H9 (cell line): Measurements from ENCODE around the gene B4GALT1. TPM values are rescaled to one million over a fixed set of nuclear protein-coding genes. Genes with fewer than 3 reads are reported as not detected.

ENCODE experiments used
- DNase-seq: peaks from one replicate; pipeline ENCODE4 v3.0.0-alpha.2; 2017
- H2AFZ ChIP-seq: one replicate; pipeline ENCODE4 v1.6.1; 2013; ENCODE audit warnings: mild to moderate bottlenecking, low read length, control low read depth, moderate library complexity
- H2AK5ac ChIP-seq: 2 replicates; pipeline ENCODE4 v1.6.1; 2013; ENCODE audit warnings: low read length, control low read depth, mixed read lengths; ENCODE audit not compliant: insufficient read length
- H2BK120ac ChIP-seq: one replicate; pipeline ENCODE4 v1.6.1; 2013; ENCODE audit warnings: low read depth, mild to moderate bottlenecking, low read length, control low read depth, inconsistent platforms; ENCODE audit not compliant: poor library complexity, severe bottlenecking
- H2BK12ac ChIP-seq: 2 replicates; pipeline ENCODE4 v1.6.1; 2013; ENCODE audit warnings: low read length, control low read depth, mixed read lengths, low read depth; ENCODE audit not compliant: insufficient read length
- H2BK15ac ChIP-seq: 2 replicates; pipeline ENCODE4 v1.6.1; 2013; ENCODE audit warnings: low read depth, low read length, control low read depth
- H2BK20ac ChIP-seq: one replicate; pipeline ENCODE4 v1.6.1; 2013; ENCODE audit warnings: low read depth, mild to moderate bottlenecking, low read length, control low read depth, inconsistent platforms; ENCODE audit not compliant: poor library complexity, severe bottlenecking
- H2BK5ac ChIP-seq: 2 replicates; pipeline ENCODE4 v1.6.1; 2013; ENCODE audit warnings: low read length, control low read depth, mixed read lengths; ENCODE audit not compliant: insufficient read length
- H3K14ac ChIP-seq: 2 replicates; pipeline ENCODE4 v1.6.1; 2013; ENCODE audit warnings: low read length, control low read depth; ENCODE audit not compliant: insufficient read depth
- H3K18ac ChIP-seq: 2 replicates; pipeline ENCODE4 v1.6.1; 2013; ENCODE audit warnings: low read depth, mild to moderate bottlenecking, mixed read lengths, low read length, control low read depth; ENCODE audit not compliant: insufficient read length
- H3K23ac ChIP-seq: 2 replicates; pipeline ENCODE4 v1.6.1; 2013; ENCODE audit warnings: low read length, control low read depth, mixed read lengths, low read depth; ENCODE audit not compliant: insufficient read length
- H3K23me2 ChIP-seq: 2 replicates; pipeline ENCODE4 v1.6.1; 2013; ENCODE audit warnings: low read depth, mild to moderate bottlenecking, mixed read lengths, low read length, control low read depth; ENCODE audit not compliant: insufficient read length, poor library complexity, severe bottlenecking
- H3K27ac ChIP-seq: 2 replicates; pipeline ENCODE4 v1.5.1; 2013; ENCODE audit warnings: low read length, control low read depth, mixed read lengths, low read depth; ENCODE audit not compliant: insufficient read length
- H3K27me3 ChIP-seq: 2 replicates; pipeline ENCODE4 v1.6.1; 2013; ENCODE audit warnings: low read length, control low read depth, inconsistent platforms; ENCODE audit not compliant: insufficient read depth
- H3K4ac ChIP-seq: 2 replicates; pipeline ENCODE4 v1.6.1; 2013; ENCODE audit warnings: low read depth, mild to moderate bottlenecking, control low read depth, inconsistent platforms, low read length, moderate library complexity
- H3K4me1 ChIP-seq: 2 replicates; pipeline ENCODE4 v1.6.1; 2013; ENCODE audit warnings: low read length, control low read depth, inconsistent platforms; ENCODE audit not compliant: insufficient read depth
- H3K4me2 ChIP-seq: 2 replicates; pipeline ENCODE4 v1.6.1; 2013; ENCODE audit warnings: low read length, control low read depth, mixed read lengths; ENCODE audit not compliant: insufficient read length, insufficient read depth
- H3K56ac ChIP-seq: 2 replicates; pipeline ENCODE4 v1.6.1; 2013; ENCODE audit warnings: low read depth, mild to moderate bottlenecking, mixed read lengths, low read length, control low read depth; ENCODE audit not compliant: insufficient read length
- H3K79me1 ChIP-seq: 2 replicates; pipeline ENCODE4 v1.6.1; 2013; ENCODE audit warnings: low read depth, mild to moderate bottlenecking, moderate library complexity, low read length, control low read depth, inconsistent platforms; ENCODE audit not compliant: insufficient read depth, poor library complexity, severe bottlenecking
- H3K79me2 ChIP-seq: 2 replicates; pipeline ENCODE4 v1.6.1; 2013; ENCODE audit warnings: low read length, control low read depth, inconsistent platforms; ENCODE audit not compliant: insufficient read depth
- H3K9ac ChIP-seq: 2 replicates; pipeline ENCODE4 v1.6.1; 2013; ENCODE audit warnings: low read length, control low read depth, mixed read lengths; ENCODE audit not compliant: insufficient read length; ENCODE audit errors: extremely low read depth
- H3K9me3 ChIP-seq: one replicate; pipeline ENCODE4 v1.6.1; 2013; ENCODE audit warnings: low read depth, low read length, inconsistent platforms; ENCODE audit not compliant: control insufficient read depth
- H3T11ph ChIP-seq: one replicate; pipeline ENCODE4 v1.6.1; 2013; ENCODE audit warnings: mild to moderate bottlenecking, low read length, control low read depth, inconsistent platforms
- H4K20me1 ChIP-seq: one replicate; pipeline ENCODE4 v1.6.1; 2013; ENCODE audit not compliant: control insufficient read depth, insufficient read length, insufficient read depth
- H4K5ac ChIP-seq: 2 replicates; pipeline ENCODE4 v1.6.1; 2013; ENCODE audit warnings: low read depth, mild to moderate bottlenecking, mixed read lengths, low read length, control low read depth; ENCODE audit not compliant: insufficient read length
- H4K8ac ChIP-seq: replicated peaks from 2 replicates; pipeline ENCODE4 v1.6.1; 2013; ENCODE audit warnings: low read length, control low read depth, mixed read lengths, low read depth; ENCODE audit not compliant: insufficient read length
- H4K91ac ChIP-seq: 2 replicates; pipeline ENCODE4 v1.6.1; 2013; ENCODE audit warnings: low read depth, mild to moderate bottlenecking, moderate library complexity, mixed read lengths, low read length, control low read depth; ENCODE audit not compliant: insufficient read length
- H3K27ac Mint-ChIP-seq, 3 experiments: 2 replicates in 2 of 3; 3 replicates in 1 of 3; pipeline ENCODE4 v1.8.0; 2020 to 2021; ENCODE audit warnings: mixed read lengths in 3 of 3, mild to moderate bottlenecking in 1 of 3, moderate library complexity in 1 of 3
- H3K27me3 Mint-ChIP-seq: 2 replicates; pipeline ENCODE4 v1.8.0; 2021; ENCODE audit warnings: low read depth, mild to moderate bottlenecking, moderate library complexity, mixed read lengths
- H3K36me3 Mint-ChIP-seq, 3 experiments: 2 replicates in 2 of 3; 3 replicates in 1 of 3; pipeline ENCODE4 v1.8.0; 2020 to 2021; ENCODE audit warnings: low read depth in 3 of 3, mixed read lengths in 3 of 3; ENCODE audit not compliant: insufficient read depth in 1 of 3
- H3K4me1 Mint-ChIP-seq, 2 experiments: 2 replicates each; pipeline ENCODE4 v1.8.0; 2020; ENCODE audit warnings: mixed read lengths in 2 of 2
- H3K4me3 Mint-ChIP-seq, 2 experiments: 2 replicates in 1 of 2; 3 replicates in 1 of 2; pipeline ENCODE4 v1.8.0; 2020 to 2021; ENCODE audit warnings: mild to moderate bottlenecking in 2 of 2, mixed read lengths in 2 of 2, moderate library complexity in 1 of 2
- H3K9me3 Mint-ChIP-seq, 2 experiments: 2 replicates in 1 of 2; 3 replicates in 1 of 2; pipeline ENCODE4 v1.8.0; 2020; ENCODE audit warnings: mild to moderate bottlenecking in 2 of 2, mixed read lengths in 2 of 2, moderate library complexity in 1 of 2
- WGBS: extraction: QIAGEN DNeasy Blood & Tissue Kit; methylation state at CpG from one replicate; pipeline ENCODE4 v1.1.7; 2013; ENCODE audit warnings: missing lambda C conversion rate, low lambda C conversion rate, mixed read lengths; ENCODE audit not compliant: insufficient read length; ENCODE audit errors: extremely low coverage; 5-methylcytosine and 5-hydroxymethylcytosine counted together
- total RNA-seq: library from RNA; stranded (reverse); gene quantifications from 2 replicates; pipeline ENCODE4 v1.2.1, GENCODE V29; 2021
- TF ChIP-seq, protein P1 (sequence below): fragments of 200-600 bp; sonication (generic); conservative IDR thresholded peaks from 3 replicates; pipeline ENCODE4 v1.8.0; 2021; ENCODE audit warnings: antibody characterized with exemption, mild to moderate bottlenecking

B4GALT1 gene
- total RNA-seq, 1 experiment from 2014 or later: 15.3 TPM

DNA sequence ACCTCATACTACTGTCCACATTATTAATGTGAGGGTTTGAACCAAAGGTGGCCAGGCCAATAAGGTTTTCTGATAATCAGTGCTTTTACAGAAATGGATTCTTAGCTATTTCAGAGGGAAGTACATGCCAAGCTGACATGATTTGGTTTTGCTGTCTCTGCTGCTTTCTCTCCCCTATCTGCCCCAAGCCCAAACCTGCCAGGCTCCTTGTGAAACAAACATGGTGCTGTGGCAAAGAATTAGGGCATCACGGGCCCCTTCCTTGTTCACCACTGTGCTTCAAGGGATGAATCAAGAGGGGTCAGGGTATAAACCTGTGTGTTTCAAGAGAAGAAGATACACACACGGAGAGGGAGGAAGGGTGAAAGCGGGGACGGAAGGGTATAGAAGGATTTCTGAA lies 49.3 kb downstream of the B4GALT1 start:
- no peak overlapping the region for H3K18ac ChIP-seq
- no peak overlapping the region for H2AK5ac ChIP-seq
- no peak overlapping the region for H2BK120ac ChIP-seq
- no peak overlapping the region for H4K8ac ChIP-seq
- H3K9me3 ChIP-seq: no peaks in the 10 kb centered on the region
- H3K79me2 ChIP-seq: no peaks in the 10 kb centered on the region
- H3K14ac ChIP-seq: no peak overlapping the region
- no peaks in the 10 kb centered on the region for H3K79me1 ChIP-seq
- no peaks in the 10 kb centered on the region; a peak in 2 of 7 replicates for H3K36me3 Mint-ChIP-seq
- H3K4ac ChIP-seq: no peak overlapping the region
- H2BK12ac ChIP-seq: no peak overlapping the region
- H3K27ac ChIP-seq: no peak overlapping the region
- no peaks in the 10 kb centered on the region for H3K27me3 Mint-ChIP-seq
- no peak overlapping the region for H3K9ac ChIP-seq
- H3K4me3 Mint-ChIP-seq: no peak overlapping the region
- peaks cover 3 to 5% of the 10 kb centered on the region in 2 experiments; a peak in 2 of 4 replicates for H3K4me1 Mint-ChIP-seq
- no peak overlapping the region for H4K91ac ChIP-seq
- H3K4me2 ChIP-seq: no peak overlapping the region
- H3K27me3 ChIP-seq: no peaks in the 10 kb centered on the region
- WGBS: no CpG with 5 or more reads among the region's 4 CpGs
- no peak overlapping the region for H4K5ac ChIP-seq
- no peak overlapping the region for H3T11ph ChIP-seq
- H3K9me3 Mint-ChIP-seq: no peaks in the 10 kb centered on the region
- no peak overlapping the region for H3K56ac ChIP-seq
- TF ChIP-seq, protein P1, sequence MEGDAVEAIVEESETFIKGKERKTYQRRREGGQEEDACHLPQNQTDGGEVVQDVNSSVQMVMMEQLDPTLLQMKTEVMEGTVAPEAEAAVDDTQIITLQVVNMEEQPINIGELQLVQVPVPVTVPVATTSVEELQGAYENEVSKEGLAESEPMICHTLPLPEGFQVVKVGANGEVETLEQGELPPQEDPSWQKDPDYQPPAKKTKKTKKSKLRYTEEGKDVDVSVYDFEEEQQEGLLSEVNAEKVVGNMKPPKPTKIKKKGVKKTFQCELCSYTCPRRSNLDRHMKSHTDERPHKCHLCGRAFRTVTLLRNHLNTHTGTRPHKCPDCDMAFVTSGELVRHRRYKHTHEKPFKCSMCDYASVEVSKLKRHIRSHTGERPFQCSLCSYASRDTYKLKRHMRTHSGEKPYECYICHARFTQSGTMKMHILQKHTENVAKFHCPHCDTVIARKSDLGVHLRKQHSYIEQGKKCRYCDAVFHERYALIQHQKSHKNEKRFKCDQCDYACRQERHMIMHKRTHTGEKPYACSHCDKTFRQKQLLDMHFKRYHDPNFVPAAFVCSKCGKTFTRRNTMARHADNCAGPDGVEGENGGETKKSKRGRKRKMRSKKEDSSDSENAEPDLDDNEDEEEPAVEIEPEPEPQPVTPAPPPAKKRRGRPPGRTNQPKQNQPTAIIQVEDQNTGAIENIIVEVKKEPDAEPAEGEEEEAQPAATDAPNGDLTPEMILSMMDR: no peak
- H3K4me1 ChIP-seq: no peaks in the 10 kb centered on the region
- peak overlapping the region in 1 of 3 experiments; percentile 20; a peak in 1 of 7 replicates for H3K27ac Mint-ChIP-seq
- H2BK5ac ChIP-seq: no peak overlapping the region
- no peak overlapping the region for H2AFZ ChIP-seq
- H3K23me2 ChIP-seq: no peaks in the 10 kb centered on the region
- H4K20me1 ChIP-seq: no peaks in the 10 kb centered on the region
- H2BK20ac ChIP-seq: no peak overlapping the region
- H2BK15ac ChIP-seq: no peak overlapping the region
- H3K23ac ChIP-seq: no peak overlapping the region
- DNase-seq: no peak
